Left forelimb (tissue), 1 donor: ENCODE data around the gene IRF1.

Source experiments
- DNase-seq: peaks from one replicate; pipeline ENCODE4 v3.0.0-alpha.2; 2018; ENCODE audit warnings: low spot score

IRF1 gene

GRCh38 chr5:132461569-132462070 lies 29.0 kb downstream of the IRF1 start:
- DNase-seq: no peak

- no peak for DNase-seq
Measured at GRCh38 chr5:132460846-132461568, 29.6 kb downstream of the IRF1 start.

- DNase-seq: no peak
Measured at GRCh38 chr5:132459983-132460838, 30.4 kb downstream of the IRF1 start.

GRCh38 chr5:132459031-132459982 lies 31.3 kb downstream of the IRF1 start:
- no peak for DNase-seq

- no peak for DNase-seq
Measured at GRCh38 chr5:132458651-132459030, 31.9 kb downstream of the IRF1 start.

- no peak for DNase-seq
Measured at GRCh38 chr5:132458226-132458560, 32.4 kb downstream of the IRF1 start.

GRCh38 chr5:132457371-132458225 lies 33.0 kb downstream of the IRF1 start:
- no peak for DNase-seq

GRCh38 chr5:132456987-132457361 lies 33.6 kb downstream of the IRF1 start:
- no peak for DNase-seq

GRCh38 chr5:132456296-132456986 lies 34.1 kb downstream of the IRF1 start:
- no peak for DNase-seq

GRCh38 chr5:132455614-132456115 lies 34.9 kb downstream of the IRF1 start:
- no peak for DNase-seq

GRCh38 chr5:132454361-132454760 lies 36.2 kb downstream of the IRF1 start:
- no peak for DNase-seq

GRCh38 chr5:132451387-132451786 lies 39.2 kb downstream of the IRF1 start:
- DNase-seq: no peak

GRCh38 chr5:132449060-132449459 lies 41.5 kb downstream of the IRF1 start:
- DNase-seq: no peak

GRCh38 chr5:132447196-132447595 lies 43.4 kb downstream of the IRF1 start:
- DNase-seq: no peak

- no peak for DNase-seq
Measured at GRCh38 chr5:132446621-132447020, 44.0 kb downstream of the IRF1 start.

- DNase-seq: no peak
Measured at GRCh38 chr5:132445930-132446329, 44.6 kb downstream of the IRF1 start.

- no peak for DNase-seq
Measured at GRCh38 chr5:132445640-132445923, 45.0 kb downstream of the IRF1 start.

GRCh38 chr5:132444841-132445639 lies 45.5 kb downstream of the IRF1 start:
- DNase-seq: no peak

GRCh38 chr5:132444061-132444460 lies 46.5 kb downstream of the IRF1 start:
- no peak for DNase-seq
